HG03095 (cell line): Measurements from ENCODE around the gene JADE1.
A peak's percentile ranks its signal among the peaks of the same experiment; 100 is the strongest.

Experiments used
- ATAC-seq: cut with Tn5 transposase; IDR thresholded peaks from one replicate; pipeline ENCODE4 v1.9.1; 2021; ENCODE audit warnings: moderate library complexity; ENCODE audit not compliant: unreplicated experiment

Gene JADE1

DNA sequence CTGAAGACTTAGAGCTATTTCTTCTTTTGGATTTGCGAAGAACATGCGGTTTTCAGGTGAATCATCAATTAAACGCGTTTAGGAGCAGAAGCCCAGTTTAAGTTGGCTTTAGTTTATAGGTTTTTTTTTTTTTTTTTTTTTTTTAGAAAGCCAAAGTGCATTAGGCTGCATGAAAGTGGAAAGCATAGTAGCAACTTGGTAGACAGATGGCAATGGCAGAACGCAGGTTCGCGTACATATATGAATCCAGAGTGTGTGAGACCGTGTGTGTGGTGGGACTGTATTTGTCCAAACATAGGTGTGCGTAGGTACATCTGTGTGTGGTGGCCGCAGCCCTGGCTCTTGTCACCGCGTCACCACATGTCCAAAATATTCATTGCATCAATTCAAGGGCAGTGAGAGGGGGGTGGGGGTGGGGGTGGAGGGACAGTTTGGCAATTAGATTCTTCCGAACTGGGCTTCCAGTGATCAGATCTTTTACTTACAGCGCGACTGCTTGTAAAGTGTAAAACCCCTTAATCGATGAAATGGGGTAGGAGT, 901 bp downstream of the JADE1 start:
- no peak for ATAC-seq

- peak; percentile 43 for ATAC-seq
Measured at GRCh38 chr4:128810871-128811570, 1.5 kb downstream of the JADE1 start.

DNA sequence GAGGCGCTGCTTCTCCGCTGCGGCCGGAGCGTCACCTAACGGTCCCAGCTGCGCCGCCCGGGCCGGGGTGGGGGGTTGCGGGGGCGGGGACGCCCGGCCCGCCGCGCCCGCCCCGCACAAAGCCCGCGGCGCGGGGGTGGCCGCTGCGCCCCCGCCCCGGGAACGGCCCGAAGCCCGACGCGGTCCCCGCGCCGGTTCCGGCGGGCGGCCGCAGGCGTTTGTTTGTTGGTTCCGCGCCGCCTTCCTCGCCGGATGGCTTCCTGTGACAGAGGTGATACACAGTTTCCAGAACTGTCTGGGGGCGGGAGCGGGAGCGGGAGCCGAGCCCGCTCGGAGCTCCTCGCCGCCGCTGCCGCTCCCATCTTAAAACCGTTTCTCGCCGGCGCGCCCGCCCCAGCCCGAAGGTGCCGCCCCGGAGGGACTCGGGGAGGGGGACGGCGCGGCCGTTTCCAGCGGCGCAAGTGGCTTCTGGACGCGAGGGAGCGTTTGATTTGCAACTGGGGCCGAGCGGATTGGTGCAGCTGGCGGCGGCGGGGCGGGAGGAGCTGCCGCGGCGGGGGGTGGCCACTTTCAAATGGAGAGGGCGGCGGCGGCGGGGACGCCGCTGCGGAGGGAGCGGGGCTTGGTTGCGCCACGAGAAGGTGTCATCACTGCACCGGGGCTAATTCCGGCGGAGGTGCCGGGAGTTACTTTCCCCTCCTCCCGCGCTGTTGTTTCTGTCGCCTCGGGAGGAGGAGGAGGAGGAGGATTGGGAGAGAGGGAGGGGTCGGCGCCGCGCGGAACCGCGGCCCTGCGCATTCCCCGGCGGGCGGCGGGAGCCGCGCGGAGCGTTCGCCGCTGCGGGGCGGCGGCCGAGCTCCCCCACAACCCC, 2.3 kb downstream of the JADE1 start:
- peak; percentile 47 for ATAC-seq

DNA sequence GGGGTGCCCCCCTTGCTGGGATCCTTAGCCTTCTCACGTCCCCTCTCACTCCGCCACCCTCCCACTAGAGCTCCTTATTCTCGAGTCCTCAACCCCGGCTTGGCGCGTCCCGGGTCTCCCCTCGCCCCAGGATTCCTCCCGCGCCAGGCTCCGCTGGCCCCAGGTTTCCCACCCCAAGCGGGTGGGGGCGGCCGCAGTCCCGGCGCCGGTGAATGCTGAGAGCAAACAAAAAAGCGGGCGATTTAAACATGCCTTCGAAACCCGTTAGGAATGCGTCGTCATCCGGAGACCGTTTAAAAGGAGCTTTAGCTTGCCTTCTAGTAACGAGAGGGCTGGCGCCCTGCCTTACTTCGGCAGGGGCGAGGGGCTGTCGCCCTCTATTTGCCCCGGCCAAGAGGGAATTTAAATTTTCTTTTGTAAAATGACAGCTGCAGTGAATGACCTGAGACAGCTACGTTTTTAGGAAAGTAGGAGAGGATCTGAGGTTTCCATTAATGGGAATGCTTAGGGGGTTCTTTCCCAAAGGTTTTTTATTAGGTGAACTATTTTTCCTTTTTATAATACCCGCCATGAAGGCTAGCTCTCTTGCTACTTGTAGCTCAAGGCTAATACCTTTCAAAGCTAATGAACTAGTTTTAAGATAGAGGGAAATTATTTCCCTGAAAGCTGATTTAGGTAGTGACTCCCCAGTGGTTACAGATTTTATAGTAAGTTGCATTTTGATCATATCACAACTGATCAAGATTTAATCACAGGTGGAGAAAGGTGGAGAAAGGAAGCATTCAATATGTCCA, 3.1 kb downstream of the JADE1 start:
- ATAC-seq: peak; percentile 13

GRCh38 chr4:128813965-128814364, 4.5 kb downstream of the JADE1 start:
- no peak for ATAC-seq

DNA sequence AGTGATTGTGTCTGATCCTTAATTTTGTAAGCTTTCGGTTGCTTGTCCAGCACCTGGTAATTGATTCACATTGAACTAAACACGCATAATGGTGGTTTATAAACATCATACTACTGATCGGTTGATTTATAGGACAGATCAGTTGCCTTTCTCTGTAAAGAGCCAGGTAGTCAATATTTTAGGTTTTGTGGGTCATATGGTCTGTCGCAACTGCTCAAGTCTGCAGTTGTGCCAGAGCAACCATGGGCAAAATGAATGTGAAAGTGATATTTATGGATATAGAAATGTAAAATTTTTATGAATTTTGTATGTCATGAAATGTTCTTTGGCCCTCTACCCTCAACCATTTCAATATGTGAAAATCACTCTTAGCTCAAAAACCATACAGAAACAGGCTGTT, 8.9 kb downstream of the JADE1 start:
- ATAC-seq: no peak

DNA sequence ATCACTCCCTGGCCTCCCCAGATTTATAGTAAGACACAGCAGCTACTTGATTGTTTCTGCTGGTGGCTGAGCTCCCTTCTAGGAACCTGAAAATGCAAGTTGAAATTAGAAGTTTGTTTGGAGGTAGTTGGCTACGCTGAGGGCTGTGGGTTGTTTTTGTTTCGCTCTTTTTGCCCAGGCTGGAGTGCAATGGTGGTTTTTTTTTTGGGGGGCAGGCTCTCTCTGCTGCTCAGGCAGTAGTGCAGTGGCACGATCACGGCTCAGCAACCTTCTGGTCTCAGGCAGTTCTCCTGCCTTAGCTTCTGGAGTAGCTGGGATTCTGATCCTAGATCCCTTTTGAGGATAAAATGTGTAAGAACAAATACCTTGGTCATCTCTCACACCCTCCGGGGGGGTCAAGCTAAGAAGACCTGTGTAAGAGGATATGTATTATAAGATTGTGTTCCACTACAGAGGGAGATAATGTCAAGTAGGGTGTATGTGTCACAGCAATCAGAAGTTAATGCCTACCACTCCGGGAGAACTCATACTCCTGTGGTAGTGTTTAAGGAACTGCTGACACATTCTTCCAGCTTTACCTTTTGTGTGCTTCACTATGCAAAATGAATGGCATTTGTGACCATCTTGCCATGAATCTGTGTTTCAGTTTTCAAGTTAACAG, 9.7 kb downstream of the JADE1 start:
- ATAC-seq: no peak

GRCh38 chr4:128820671-128821070, 11.2 kb downstream of the JADE1 start:
- no peak for ATAC-seq

DNA sequence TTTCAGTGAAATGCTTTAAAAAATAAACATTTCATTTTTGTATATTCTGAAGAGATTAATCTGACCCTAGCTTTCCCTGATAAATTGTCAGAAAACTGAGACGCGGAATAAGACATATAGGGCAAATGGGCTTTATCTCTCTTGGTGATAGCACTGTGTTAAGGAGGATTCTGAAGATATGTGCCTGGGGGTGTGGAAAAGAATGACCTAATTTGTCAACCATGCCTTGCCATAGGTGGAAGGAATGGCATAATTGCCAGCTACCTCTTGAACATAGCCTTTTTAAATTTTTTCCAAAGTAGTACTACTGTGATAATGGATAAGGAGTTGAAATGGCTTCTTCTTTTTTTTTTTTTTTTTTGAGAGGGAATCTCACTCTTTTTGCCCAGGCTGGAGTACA, 11.7 kb downstream of the JADE1 start:
- ATAC-seq: no peak

GRCh38 chr4:128823025-128823661, 13.6 kb downstream of the JADE1 start:
- ATAC-seq: no peak

GRCh38 chr4:128825226-128825625, 15.7 kb downstream of the JADE1 start:
- no peak for ATAC-seq

DNA sequence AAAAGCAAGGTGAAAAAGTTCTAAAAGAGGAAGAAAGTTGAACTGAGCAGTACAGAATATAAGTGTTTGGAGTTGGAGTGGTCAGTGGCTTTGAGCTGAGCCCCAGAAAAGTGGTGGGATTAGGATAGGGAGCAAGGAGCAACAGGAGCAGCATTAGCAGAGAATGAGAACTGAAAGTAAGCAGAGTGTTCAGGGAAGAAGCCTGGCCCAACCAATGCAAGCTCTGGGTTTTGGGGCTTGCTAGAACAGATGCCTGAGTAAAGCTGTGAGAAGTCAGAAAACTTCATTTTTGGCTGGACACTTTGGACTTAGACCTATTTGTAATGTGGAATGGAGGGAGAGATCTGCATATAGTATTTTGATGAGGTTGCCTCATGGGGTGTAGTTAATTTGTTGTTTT, 17.8 kb downstream of the JADE1 start:
- ATAC-seq: peak; percentile 33

DNA sequence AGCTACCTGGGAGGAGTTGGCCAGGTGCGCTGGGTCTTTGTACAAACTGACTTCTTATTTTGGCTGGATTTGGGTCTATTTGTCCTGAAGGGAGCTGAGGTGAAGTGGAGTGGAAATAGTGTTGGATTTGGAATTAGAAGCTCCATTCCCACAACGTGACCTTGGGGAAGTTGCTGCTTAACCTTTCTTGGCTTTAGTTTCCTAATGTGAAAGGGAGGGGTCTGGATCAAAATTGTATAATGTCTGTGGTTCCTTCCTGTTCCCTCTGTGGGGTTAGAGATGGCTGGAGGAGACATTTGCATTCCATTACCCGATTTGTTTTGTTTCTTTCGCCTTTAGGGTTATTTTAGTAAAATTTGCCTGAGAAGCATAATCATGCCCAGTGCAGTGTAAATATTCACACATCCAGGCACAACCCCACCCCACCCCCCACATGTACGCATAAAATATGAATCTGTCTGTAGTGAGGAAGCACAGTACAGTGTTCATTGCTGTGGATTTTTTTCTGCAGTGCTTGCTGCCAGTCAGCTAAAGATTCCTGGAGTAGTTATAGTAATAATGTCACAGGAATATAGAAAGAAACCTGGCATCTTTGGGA, 21.5 kb downstream of the JADE1 start:
- ATAC-seq: no peak

GRCh38 chr4:128831531-128832242, 22.2 kb downstream of the JADE1 start:
- no peak for ATAC-seq

- ATAC-seq: no peak
Measured at GRCh38 chr4:128832243-128832625, 22.7 kb downstream of the JADE1 start.

GRCh38 chr4:128835498-128836222, 26.2 kb downstream of the JADE1 start:
- ATAC-seq: no peak

GRCh38 chr4:128837198-128837597, 27.7 kb downstream of the JADE1 start:
- no peak for ATAC-seq

- no peak for ATAC-seq
Measured at GRCh38 chr4:128837679-128838078, 28.2 kb downstream of the JADE1 start.
